Stimulated activated CD4-positive, alpha-beta T cell treated with anti-CD3 and anti-CD28 coated beads, Interleukin-12 subunit alpha, Interleukin-12 subunit beta, amount 100 ng/mL, for 48 hours (primary cell): ENCODE data around the gene PRR35.

Experiments used
- DNase-seq, 3 donors: peaks; one replicate each; pipeline ENCODE4 v3.0.0-alpha.2; 2020; ENCODE audit warnings: low read depth in 2 of 3, low spot score in 1 of 3

PRR35 gene

DNA sequence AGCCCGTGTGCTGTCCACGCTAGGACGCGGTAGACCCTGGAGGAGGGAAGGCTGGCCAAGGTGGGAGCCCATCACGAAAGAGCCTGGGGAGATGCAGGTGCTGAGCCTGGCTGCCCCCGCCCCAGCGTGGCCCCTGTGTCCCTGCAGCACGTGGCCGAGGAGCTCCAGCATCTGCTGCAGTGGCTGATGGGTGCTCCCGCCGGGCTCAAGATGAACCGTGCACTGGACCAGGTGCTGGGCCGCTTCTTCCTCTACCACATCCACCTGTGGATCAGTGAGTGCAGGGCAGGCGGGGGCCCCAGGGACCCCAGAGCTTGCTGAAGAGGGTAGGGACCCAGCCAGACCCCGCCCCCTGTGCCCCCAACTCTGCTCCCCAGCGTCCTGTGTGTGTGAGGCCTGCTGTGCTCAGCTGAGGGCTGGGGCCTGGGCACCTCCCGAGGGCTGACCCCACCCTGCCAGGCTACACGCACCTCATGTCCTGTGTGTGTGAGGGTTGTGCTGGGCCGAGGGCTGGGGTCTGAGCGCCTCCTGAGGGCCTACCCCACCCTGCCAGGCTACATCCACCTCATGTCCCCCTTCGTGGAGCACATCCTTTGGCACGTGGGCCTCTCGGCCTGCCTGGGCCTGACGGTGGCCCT, 18.2 kb downstream of the PRR35 start:
- DNase-seq = no peak

DNA sequence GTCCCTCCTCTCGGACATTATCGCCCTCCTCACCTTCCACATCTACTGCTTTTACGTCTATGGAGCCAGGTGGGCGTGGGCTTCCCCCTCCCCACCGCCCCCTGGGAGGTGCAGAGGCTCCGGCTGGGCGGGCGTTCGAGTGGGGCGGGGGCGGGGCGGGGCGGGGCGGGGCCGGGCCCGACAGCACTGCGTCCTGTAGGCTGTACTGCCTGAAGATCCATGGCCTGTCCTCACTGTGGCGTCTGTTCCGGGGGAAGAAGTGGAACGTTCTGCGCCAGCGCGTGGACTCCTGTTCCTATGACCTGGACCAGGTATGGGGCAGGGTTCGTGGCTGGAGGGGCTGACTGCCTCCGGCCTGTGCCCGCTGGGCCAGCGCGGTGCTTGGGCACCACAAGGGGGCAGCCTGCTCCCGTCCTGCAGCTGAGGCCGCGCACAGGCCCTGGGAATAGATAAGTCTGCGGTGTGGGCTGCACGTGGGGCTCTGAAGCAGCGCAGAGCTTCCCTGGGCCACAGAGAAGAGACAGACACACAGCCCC, 18.7 kb downstream of the PRR35 start:
- DNase-seq = peak; percentile 42 to 72 (median 49)

DNA sequence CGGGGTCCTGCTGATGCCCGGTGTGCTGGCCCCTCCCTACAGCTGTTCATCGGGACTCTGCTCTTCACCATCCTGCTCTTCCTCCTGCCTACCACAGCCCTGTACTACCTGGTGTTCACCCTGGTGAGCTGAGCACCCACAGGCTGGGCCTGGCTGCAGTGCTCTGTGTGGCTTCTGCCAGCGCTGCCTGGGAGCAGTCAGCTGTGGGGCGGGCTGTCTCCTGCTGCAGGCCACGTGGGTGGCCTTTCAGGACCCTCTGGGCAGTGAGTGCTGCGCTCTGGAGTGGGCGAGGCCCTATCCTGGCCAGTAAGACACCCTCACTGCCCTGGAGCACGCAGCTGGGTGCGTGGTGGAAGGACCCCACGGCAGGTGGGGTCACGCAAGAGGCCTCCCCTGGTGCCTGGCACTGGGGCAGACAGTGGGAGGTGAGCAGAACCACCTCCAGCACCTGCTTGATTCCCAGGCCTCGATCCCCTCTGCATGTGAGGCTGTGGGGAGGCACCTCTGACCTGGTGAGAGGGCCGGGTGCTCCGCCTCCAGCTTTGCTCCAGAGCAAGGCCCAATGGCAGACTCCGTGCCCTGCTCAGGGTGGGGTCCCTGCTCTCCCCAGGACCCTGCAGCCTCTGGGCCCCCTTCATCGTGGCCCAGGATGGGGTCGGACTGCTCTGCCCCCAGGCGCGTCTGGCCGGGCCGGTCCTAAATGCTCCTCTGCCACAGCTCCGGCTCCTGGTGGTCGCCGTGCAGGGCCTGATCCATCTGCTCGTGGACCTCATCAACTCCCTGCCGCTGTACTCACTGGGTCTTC, 20.1 kb downstream of the PRR35 start:
- no peak for DNase-seq

DNA sequence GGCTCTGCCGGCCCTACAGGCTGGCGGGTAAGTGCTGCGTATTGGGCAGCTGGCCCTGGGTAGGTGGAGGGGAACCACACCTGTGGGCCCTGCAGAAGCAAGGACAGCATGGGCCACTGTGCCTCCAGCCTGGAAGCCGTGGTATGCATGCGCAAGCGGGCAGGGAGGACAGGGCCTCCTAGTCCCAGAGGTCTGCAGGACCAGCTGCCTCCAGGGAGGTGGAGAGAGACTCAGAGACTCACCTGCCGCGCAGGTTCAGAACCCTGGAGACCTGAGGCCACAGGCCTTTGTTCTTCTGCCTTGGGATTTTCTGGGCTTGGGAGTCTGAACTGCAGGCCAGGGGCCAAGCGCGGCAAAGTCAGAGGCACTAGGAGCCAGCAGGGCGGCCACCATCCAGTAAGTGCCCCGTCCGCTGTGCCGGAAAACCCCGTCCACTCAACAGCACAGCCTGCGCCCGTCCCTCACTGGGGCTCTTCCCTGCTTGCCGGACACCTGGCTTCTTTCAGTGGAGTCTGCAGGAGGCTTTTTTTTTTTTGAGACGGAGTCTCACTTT, 20.8 kb downstream of the PRR35 start:
- no peak for DNase-seq

DNA sequence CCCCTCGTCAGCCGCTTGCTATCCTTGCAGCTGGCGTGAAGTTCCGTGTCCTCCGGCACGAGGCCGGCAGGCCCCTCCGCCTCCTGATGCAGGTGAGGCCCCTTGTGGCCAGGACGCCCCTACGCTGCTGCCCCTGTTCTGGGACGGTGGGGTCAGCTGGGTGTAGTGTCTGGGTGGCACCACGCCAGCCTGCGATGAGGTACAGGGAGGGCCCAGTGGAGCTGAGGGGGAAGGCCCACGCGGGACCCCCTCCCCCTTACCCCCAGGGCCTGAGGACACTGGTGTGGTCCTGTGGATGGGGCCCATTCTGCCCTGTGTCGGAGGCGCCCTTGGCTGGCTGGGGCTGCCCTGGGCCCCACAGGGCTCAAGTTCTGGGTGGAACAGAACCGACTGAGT, 22.0 kb downstream of the PRR35 start:
- DNase-seq = no peak

DNA sequence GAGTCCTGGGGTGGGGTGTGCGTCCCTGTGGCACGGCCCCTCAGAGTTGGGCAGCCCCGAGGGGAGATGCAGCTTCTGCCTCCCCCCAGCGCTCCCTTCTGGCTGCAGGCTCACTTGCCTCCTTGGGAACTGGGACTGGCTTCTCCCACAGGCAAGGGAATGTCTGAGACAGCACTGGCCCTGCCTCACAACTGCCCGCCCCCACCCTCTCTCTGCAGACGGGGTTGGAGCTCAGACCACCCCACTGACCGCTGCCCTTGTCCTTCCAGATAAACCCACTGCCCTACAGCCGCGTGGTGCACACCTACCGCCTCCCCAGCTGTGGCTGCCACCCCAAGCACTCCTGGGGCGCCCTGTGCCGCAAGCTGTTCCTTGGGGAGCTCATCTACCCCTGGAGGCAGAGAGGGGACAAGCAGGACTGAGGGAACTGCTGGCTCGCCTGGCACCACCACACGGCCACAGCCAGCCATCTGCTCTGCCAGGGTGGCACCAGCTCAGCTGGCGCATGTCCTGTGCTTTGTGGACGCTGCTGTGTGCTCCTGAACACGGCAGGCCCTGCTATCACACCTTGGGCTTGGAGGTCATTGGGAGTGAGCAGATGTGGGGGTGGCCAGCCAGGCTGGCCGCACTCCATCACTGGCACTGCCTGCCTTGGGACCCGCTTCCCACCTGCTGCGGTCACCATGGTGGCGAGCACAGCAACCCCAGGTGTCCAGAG, 22.6 kb downstream of the PRR35 start:
- DNase-seq = no peak

DNA sequence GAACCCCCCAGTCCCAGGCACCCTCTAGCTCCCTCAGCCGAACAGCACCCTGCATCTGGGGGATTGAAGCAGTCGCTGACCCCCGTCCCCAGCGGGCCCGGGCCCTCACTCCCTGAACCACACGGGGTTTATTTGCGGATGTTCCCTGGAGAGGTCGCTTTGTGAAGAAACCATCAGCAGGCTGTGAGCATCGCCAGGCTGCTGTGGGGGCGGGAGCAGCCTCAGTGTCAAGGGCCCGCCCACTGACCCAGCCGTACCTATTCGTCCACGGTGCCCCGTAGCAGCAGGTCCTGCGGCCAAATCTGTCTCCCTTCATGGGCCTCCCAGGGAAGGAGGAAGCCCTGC, 23.2 kb downstream of the PRR35 start:
- no peak for DNase-seq

DNA sequence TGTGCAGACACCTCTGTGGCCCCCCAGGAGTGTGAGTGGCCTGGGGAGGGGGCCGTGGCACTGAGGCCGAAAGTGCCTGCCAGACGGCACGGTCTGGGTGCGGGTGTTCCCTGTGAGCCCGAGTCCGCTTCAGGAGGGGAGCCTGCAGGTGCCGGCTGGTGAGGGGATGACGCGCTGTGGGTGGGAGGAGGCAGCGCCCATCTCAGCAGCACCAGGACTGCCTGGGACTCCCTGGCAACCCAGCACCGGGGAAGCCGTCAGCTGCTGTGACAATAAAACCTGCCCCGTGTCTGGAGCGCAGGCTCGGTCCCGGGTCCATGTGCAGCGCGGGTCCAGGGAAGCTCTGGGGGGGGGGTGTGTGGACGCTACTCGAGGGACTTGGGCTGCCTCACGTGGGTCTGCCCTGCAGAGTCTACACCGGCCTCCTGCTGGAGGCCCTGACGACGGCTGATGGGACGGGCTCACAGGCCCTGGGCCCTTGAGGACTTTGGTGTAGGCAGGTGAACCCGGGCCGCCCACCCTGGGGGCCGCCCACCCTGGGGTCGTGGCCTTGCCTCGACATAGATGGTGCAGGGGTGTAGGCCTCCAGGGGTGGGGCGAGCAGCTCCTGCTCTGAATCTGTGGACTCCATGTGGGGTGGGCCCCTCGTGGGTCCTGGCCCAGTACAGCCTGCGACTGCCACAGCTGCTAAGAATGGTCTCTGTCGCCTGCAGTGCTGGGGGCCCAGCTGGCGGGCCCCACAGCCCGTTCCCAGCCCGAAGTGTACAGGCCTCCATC, 23.8 kb downstream of the PRR35 start:
- DNase-seq = no peak

DNA sequence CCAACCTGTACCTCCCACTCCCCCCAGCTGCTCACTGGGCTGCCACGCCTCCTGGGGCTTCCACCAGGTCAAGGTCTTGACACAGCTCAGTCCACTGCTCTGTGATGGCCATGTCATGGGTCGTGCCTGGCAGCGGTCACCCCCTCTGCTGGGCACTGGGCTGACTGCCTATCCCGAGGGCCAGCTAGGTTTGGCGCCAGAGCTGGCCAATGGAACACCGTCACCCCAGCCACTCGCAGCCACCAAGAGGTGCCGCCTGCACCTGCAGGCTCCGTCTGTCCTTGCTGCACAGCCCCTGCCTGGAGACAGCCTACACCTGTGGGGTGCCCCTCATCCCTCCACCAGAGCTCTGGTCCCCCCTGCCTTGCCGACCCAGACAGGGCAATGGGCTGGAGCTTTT, 25.2 kb downstream of the PRR35 start:
- no peak for DNase-seq

DNA sequence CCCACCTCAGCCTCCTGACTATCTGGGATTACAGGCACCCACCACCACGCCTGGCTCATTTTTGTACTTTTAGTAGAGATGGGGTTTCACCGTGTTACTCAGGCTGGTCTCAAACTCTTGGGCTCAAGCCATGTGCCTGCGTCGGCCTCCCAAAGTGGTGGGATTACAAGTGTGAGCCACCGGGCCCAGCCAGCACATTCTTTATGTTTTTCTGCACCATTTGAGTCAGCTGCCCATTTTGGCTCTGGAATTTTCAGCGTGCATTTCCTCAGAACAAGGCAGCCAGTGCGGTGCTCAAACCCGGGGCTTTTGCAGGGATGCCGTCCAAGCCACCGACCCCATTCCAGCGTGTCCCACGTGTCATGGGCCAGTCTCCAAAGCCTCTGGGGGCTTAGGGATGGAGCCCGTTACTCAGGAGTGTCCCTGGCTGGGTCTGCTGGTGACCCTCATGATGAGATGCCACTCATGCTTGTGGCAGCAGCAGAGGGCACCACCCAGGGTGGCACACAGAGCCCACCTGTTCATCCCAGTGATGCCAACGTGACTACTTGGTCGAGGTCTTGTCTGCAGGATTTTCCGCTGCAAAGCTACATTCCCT, 26.0 kb downstream of the PRR35 start:
- no peak for DNase-seq

DNA sequence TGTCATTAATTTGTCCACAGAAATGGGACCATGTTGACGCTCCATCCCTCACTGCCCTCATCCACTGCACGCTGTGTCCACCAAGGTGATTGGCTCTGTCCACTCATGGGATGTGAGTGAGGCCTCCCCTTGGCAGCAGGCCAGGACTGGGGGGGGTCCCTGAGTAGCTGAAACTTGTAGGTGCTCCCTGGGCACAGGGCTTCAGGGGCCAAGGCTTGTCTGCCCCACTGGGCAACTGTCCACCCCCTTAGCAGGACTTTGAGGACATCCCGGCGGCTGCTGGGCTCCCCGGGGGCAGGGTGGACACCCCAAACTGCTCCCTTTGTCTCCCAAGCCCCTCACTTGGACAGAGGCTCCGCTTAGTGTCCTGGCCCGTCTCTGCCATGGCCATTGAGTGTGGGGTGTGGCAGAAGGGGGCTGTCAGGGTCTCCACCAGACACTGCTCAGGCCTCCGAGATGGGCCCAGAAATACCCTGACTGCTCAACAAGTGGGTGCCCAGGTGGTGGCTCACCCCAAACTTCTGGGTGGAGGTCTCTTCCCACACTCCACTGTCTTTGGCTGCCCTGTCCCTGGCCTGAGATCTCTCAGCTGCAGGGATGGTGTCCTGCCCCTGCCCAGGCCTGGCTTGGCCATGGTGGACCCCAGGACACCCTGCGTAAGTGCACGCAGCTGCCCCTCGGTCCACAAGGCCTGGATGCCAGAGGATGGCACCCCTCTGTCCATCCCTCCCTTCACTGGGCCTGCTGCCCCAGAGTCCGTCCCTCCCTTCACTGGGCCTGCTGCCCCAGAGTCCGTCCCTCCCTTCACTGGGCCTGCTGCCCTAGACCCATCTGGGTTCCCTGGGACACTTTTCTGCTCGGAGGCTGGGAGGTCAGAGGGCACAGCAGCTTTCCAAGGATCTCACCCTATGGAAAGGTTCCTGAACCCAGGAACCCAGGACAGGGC, 26.7 kb downstream of the PRR35 start:
- no peak for DNase-seq

DNA sequence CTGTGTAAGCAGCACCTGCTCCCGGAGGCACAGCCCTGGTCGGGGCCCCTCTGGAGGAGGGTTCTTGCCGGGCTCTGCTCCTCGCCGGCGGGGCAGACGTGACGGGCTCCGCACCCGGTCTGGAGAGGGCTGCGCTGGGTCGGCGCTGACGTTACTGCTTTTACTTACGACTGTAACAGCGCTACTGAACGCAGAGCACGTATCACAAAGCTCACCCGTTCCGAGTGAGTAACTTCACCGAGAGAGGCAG, 28.4 kb downstream of the PRR35 start:
- peak in 2 of 3 donors; percentile 49 to 55 for DNase-seq

DNA sequence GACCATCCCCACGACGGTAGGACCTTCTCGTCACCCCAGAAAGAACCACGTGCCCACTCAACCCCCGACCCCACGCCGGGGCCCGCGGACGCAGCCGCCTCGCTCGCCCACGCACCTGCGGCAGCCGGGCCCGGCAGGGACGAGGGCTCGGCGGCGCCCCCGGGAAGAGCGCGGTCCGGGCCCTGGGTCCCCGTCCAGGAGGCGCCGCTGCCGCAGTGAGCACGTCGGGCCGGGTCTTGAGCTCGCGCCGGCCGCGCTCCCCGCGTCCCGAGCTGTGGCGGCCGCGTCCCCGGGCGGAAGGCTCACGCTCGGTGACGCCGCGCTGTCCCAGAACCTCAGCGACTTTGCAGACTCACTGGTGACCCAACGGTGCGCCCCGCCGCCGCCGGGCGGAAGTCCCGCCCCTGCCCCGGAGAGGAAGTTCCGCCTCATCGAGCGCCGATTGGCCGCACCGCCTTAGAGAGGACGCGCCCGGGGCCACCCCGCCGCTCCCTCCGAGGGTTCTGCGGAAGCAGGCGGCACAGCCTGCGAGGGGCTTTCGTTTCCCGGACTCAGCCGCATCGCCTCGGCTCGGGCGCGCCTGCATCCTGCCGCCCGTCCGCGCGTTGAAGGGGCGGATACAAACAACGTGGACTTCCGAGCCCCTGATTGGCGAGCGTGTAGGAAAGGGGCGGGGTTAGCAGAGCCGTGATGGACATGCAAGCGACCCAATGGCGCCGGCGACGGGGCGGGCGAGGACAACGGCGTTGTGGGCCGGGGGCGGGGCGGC, 28.9 kb downstream of the PRR35 start:
- peak; percentile 95 to 98 (median 97) for DNase-seq

DNA sequence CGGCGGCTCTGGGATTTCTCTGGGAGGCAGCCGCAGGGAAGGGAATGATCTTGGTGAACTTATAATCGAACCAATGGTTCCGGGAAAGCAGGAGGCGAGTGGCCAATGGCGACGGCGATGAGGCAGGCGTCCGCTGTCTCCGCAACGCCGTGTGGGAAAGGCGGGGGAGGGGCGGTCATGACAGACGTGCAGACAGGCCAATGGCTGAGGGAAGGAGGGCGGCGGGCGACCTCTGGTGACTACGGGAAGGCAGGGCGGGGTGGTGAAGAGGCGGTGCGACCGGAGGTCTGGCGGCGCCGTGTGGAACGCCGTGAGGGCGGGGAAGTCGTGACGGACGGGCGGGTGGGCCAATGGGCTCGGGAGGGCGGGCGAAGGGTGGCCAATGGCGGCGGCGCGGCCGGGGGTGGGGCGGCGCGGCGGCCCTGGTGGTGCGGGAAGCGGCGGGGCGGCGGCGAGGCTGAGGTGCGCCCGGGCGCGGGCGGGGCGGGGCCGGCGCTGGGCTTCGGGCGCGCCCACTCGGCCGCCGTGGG, 29.5 kb downstream of the PRR35 start, which contains the start of gene RAB40C:
Gene RAB40C (plus strand): TSS at position 409 of the 530 bp plus-strand sequence. CDS start 226 bp downstream, outside the sequence.
- DNase-seq = peak; percentile 99

DNA sequence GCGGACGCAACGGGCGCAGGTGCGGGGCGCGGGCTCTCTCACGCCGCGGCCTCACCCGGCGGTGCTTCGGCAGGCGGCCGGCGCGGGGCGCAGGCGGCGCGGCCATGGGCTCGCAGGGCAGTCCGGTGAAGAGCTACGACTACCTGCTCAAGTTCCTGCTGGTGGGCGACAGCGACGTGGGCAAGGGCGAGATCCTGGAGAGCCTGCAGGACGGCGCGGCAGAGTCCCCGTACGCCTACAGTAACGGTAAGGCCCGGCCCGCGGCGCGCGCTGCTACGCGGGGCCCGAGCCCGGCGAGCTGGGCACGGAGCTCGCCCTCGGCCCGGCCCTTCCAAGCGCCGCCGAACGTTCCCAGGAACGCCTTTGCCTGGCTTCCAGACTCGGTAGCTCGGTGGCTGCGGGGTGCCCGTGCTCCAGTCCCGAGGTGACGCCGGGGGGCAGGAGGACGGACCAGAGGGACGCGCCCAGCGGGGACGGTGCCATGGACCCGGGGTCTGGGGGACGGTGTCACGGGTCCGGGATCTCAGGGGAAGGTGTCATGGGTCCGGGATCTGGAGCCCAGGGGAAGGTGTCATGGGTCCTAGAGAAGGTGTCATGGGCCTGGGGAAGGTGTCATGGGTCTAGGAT, 30.1 kb downstream of the PRR35 start:
- DNase-seq = no peak

DNA sequence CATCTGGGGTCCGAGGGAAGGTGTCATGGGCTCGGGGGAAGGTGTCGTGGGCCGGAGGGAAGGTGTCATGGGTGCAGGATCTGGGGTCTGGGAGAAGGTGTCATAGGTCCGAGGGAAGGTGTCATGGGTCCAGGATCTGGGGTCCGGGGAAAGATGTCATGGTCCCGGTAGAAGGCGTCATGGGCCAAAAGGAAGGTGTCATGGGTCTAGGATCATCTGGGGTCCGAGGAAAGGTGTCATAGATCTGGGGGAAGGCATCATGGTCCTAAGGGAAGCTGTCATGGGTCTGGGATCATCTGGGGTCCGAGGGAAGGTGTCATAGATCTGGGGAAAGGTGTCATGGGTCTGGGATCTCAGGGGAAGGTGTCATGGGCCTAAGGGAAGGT, 30.6 kb downstream of the PRR35 start:
- DNase-seq = no peak

DNA sequence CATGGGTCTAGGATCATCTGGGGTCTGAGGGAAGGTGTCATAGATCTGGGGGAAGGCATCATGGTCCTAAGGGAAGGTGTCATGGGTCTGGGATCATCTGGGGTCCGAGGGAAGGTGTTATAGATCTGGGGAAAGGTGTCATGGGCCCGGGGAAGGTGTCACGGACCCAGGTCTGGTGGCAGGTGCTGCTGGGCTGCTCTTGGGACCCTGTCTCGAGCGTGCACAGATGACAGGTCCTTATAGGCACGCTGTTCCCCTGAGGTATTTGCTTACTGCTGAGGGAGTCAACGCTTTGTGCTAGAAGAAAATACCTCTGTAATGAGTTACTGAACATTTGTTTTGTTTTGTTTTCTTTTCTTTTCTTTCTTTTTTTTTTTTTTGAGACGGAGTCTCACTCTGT, 31.0 kb downstream of the PRR35 start:
- DNase-seq = no peak

DNA sequence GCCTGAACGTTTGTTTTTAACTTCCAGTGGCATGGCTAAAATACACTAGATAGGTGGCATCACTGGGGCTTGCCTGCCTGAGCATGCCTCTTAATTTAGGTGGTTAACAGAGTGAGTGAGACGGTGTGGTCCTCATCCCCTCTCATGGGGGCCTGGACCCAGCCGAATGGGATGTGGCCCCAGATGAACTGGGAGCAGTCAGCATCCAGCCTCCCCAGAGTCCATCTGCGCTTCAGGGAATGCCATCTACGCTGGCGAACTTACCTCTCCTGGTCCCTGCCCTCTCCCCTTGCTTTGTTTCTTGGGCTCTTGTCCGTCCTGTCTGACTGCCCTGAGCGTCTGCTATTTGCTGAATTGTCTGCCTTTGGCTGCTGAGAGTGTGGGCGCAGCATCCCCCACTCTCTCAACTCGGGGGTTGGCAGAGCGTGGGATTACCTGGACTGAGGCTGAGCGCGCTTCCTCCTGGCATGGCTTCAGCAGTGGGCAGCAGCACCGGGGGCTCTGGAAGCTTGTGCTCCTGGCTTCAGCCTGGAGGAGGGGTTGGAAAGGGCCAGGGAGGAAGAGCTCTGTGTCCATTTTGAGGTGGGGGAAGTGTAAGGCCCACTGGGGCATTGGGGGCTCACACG, 31.8 kb downstream of the PRR35 start:
- DNase-seq = no peak
